Adrenal gland (tissue), 5 donors: Measurements from ENCODE around the gene EID2B.

Experiments
- POLR2A ChIP-seq, 2 donors: fragments of 450-650 bp; IDR thresholded peaks; one replicate each; pipeline ENCODE4 v1.6.1; 2017; ENCODE audit warnings: antibody characterized with exemption in 2 of 2, mild to moderate bottlenecking in 2 of 2, moderate library complexity in 1 of 2
- TF ChIP-seq, protein P1 (sequence below), 6 experiments: fragments of 450-650 bp in 4 of 6; fragments of 200-600 bp in 2 of 6; sonication (generic) in 1 of 6; IDR thresholded peaks; 1 replicate in 5 of 6; 2 replicates in 1 of 6; pipeline versions ENCODE4 v1.5.1 to v1.8.0; 2016 to 2021; ENCODE audit warnings: antibody characterized with exemption in 6 of 6, mild to moderate bottlenecking in 2 of 6, moderate library complexity in 1 of 6
- donor health status: DM: no; HTN: no; CAD: no.

DNA sequence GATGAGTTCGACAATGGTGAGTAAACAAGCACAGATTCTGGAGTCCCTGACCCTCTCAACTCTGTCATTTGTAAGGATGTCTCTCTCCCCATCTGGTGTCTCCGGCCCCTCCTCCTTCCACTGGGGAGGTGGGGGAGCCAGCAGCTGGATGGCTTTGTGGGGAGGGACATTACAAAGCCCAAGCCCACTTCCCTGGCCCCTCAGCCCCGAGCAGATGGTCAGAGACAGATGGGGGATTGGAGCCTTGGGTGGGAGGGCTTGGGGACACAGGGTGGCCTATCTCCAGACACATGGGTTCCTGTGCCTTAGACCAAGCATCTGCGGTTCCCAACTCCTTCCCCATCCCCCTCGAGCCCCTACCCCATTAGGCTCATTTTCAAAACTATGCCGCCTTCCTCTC, 49.5 kb downstream of the EID2B start:
- TF ChIP-seq, protein P1, sequence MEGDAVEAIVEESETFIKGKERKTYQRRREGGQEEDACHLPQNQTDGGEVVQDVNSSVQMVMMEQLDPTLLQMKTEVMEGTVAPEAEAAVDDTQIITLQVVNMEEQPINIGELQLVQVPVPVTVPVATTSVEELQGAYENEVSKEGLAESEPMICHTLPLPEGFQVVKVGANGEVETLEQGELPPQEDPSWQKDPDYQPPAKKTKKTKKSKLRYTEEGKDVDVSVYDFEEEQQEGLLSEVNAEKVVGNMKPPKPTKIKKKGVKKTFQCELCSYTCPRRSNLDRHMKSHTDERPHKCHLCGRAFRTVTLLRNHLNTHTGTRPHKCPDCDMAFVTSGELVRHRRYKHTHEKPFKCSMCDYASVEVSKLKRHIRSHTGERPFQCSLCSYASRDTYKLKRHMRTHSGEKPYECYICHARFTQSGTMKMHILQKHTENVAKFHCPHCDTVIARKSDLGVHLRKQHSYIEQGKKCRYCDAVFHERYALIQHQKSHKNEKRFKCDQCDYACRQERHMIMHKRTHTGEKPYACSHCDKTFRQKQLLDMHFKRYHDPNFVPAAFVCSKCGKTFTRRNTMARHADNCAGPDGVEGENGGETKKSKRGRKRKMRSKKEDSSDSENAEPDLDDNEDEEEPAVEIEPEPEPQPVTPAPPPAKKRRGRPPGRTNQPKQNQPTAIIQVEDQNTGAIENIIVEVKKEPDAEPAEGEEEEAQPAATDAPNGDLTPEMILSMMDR (IDR thresholded peaks at IDR 0.05): no peak
- no peak for TF ChIP-seq POLR2A (IDR thresholded peaks at IDR 0.05)
